GM18511 (cell line): ENCODE data around the gene SLC6A16.
"Not testable (repeated sequence)": the region's sequence is repeated elsewhere in the genome, so short reads cannot be mapped to it uniquely, and the experiment has no call there.

Experiments
- ATAC-seq: cut with Tn5 transposase; IDR thresholded peaks from one replicate; pipeline ENCODE4 v1.9.1; 2021; ENCODE audit warnings: mild to moderate bottlenecking, moderate library complexity; ENCODE audit not compliant: unreplicated experiment

Gene SLC6A16

DNA sequence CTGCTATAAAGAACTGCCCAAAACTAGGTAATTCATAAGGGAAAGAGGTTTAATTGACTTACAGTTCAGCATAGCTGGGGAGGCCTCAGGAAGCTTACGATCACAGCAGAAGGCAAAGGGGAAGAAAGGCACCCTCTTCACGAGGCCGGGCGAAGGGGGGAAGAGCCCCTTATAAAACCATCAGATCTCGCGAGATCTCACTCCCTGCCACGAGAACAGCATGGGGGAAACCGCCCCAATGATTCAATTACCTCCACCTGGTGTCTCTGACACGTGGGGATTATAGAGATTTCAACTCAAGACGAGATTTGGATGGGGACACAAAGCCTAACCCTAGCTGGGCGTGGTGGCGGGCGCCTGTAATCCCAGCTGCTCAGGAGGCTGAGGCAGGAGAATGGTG, 42.8 kb downstream of the SLC6A16 start:
- no peak for ATAC-seq

DNA sequence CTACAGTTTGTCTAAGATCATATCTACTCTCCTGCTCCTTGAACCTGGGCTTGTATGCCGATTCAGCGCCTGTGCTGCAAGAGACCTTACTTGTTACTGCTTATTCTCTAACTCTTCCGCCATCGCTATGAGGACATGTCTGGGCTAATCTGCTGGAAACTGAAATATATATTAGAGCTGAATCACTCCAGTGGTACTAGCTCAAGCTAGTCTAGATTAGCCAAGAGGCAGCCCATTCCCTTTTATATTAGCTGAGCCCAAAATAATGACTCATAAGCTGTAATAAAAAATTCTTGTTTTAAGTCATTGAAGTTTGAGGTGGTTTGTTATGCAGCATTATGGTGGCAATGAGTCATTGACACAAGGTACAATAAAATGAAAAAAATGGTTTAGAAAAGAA, 52.8 kb downstream of the SLC6A16 start:
- ATAC-seq, result no peak

DNA sequence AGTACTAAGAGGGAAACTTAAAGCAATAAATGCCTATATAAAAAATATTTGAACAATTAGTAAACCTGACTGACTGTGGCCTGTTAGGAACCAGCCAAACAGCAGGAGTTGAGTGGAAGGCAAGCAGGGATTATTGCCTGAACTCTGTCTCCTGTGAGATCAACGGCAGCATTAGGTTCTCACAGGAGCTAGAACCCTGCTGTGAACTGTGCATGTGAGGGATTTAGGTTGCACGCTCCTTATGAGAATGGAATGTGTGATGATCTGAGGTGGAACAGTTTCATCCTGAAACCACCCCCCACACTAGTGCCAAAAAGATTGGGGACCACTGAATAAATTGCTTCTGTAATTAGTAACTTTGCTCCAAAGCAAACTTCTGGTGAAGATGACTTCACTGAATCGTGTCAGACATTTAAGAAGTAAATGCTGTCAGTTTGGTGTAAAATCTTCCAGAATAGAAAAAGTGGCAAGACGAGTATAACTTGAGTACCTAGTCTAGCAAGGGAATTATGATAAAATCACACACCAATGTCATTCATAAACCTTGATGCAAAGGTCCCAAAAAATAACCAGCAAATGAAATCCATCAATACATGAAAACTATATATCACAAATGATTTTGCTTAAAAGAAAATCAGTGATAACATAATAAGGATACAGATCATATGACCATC, 53.8 kb downstream of the SLC6A16 start:
- ATAC-seq, result no peak

DNA sequence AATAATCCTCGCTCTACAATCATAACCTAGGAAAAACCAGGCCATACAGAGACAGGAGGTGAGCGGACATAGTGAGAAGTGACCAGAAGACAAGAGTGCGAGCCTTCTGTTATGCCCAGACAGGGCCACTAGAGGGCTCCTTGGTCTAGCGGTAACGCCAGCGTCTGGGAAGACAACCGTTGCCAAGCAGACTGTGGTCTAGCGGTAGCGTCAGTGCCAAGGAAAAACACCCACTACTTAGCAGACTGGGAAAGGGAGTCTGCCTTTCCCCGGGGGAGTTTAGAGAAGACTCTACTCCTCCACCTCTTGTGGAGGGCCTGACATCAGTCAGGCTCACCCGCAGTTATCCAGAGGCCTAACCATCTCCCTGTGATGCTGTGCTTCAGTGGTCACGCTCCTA, 58.6 kb downstream of the SLC6A16 start:
- ATAC-seq, result not testable (repeated sequence)

DNA sequence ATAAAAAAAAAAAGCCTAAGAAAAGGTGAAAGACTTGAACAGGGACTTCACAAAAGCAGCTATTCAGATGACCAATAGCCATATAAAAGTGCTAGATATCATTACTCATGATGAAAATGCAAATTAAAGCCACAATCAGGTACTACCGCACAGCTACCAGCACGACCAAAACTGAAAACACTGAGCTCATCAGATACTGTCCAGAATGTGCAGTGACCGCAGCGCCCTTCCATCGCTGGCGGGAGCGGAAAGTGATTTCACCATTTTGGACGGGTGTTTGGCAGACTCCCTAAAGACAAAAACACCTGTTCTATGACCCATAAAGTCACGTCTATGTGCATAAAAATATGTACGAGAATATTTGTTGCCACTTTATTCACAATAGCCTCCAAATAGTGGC, 60.7 kb downstream of the SLC6A16 start:
- no peak for ATAC-seq

DNA sequence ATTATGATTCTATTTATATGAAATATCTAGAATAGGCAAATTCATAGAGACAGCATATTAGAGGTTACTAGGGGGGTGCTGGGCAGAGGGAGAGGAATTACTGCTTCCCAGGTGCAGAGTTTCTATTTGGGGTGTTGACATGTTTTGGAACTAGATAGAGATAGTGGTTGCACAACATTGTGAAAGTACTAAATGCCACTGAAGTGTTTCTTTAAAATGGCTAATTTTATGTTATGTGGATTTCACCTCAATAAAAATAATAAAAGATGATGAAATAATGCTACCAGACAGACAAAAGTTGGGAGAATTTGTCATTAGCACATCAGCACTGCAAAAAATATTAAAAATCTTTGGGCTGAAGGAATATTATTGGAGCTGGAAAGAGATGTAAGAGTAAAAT, 63.4 kb downstream of the SLC6A16 start:
- no peak for ATAC-seq

DNA sequence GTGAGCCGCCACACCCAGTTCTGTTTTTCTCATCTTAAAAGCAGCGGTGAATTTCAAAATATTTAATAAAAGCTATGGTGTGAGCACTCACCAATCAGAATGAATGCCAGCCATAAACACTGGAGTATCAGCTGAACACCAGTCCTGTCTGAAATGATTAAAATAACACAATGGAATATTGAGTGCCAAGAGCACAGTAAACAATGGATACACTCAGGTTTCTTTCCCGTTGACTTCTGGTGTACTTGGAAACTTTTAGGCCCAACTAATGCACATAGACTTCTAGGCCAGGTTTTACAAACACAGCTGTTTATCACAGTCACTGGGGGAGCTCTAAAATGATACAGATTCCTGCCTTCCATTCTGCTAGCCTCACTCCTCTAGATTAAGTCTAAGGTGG, 68.3 kb downstream of the SLC6A16 start:
- no peak for ATAC-seq

DNA sequence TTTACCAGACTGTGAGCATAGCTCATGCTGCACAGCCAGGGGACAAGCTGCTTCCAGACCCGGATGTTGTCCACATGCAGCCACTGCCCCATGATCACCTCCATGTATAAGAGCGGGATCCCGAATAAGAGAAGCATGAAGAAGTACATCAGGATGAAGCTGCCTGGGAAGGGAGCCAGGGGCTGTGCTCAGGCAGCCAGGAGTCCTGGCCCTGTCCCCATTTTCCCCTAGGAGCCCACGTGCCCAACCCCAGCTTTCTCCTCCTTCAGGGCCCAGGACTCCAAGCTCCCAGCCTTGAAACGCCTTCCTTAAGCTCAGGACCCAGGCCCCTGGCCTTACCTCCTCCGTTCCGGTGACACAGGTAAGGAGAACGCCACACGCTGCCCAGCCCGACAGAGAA, 69.3 kb downstream of the SLC6A16 start:
- ATAC-seq, result no peak

DNA sequence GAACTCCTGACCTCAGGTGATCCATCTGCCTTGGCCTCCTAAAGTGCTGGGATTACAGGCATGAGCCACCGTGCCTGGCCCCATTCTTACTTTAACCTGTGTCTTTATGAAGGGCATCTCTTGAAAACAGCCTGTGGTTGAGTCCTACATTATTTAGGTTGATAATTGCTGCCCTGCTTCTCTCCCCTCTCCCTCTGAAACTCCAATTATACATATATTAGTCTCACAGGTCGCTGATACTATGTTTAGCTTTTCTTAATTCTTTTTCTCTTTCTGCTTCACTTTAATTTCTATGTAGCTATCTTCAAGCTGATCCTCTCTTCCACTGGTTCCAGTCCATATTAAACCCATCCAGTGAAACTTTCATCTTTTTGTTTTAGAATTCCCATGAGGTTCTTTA, 75.1 kb downstream of the SLC6A16 start:
- ATAC-seq, result no peak

DNA sequence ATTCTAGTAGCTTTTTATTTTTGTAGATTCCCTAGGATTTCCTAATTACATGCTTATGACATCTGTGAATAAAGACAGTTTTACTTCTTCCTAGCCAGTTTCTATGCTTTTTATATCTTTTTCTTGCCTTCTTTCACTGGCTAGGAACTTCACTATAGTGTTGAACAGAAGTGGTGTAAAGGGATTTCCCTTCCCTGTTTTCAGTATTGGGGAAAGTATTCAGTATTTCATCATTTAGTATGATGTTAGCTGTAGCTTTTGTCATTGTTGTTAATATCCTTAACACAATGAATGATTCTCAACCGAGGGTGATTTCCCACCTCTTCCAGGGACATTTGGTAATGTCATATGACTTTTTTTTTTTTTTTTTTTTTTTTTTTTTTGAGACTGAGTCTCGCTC, 77.3 kb downstream of the SLC6A16 start:
- no peak for ATAC-seq

DNA sequence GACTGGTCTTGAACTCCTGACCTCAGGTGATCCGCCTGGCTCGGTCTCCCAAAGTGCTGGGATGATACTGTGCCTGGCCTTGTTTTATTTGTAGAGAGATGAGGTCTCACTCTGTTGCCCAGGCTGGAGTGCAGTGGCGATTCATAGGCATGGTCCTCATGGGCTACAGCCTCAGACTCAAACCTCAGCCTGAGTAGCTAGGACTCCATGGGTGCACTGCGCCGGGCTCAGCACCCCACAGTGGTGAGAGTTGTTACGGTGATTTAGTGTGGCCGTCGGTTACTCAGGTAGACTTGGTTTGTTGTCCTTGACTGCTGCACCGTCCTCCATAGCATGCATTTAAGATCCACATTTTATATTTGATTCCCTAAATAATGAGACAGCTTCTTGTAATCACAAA, 80.7 kb downstream of the SLC6A16 start:
- ATAC-seq, result no peak

DNA sequence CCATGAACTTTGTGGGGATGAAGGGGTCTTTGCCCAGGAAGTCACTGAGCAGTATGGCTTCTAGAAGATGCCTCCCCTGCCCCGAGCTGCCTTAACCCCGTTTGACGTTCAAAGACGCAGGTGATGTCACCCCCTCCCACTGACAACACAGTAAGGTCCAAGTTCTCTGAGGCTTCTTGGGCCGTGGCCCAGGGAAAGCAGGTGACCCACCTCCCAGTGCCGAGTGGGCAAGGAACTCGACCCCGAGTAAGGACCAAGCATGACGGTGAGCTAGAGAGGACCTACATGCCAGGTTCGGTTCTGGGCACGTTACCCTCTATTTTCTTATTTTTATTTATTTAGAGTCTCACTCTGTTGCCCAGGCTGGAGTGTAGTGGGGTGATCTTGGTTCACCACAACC, 81.3 kb downstream of the SLC6A16 start:
- ATAC-seq, result no peak

DNA sequence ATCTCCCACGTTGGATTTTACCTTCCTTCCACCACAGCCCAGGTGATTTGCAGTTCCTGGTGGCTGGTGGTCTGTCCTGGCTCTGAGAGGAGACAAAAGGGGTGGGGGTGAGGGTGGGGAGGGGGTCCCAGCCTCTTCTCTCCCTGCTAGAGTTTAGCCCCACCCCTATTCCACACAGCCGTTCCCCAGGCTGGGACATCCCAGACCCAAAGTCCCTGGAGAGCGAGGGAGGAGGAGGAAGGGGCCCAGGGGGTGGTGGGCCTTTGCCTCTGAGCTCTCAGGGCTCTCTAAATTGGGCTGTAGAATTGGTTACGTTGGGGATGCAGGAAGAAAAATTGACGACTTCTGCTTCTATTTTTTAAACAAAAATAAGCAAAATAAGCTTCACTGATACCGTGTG, 81.9 kb downstream of the SLC6A16 start:
- ATAC-seq, result no peak

DNA sequence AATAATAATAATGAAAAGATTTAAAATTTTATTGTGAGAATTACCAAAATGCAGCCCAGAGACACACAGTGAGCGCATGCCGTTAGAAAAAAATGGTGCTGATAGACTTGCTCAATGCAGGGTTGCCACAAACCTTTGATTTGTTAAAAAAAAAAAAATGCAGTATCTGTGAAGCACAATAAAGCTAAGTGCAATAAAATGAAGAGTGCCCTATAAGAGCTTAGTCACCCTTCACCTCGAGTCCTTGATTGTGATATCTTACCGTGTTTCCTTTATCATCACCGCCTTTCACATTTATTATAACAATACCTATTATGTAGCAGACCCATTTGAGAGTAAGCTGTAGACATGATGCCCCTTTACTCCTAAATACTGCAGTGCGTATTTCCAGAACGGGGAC, 83.2 kb downstream of the SLC6A16 start:
- ATAC-seq, result no peak
